IMR-90 (cell line): ENCODE data around the gene NOTO. TPM values are rescaled to one million over a fixed set of nuclear protein-coding genes. Genes with fewer than 3 reads are reported as not detected.

Source experiments
- ATAC-seq: fragments of 200-7000 bp; cut with Tn5 transposase; 2 replicates; pipeline ENCODE4 v1.9.1; 2020; ENCODE audit warnings: low read depth, mild to moderate bottlenecking, moderate library complexity
- BruUV-seq: library from RNA; stranded (reverse); fragments of 400-500 nt; replicated peaks from 2 replicates; lab custom pipeline; 2021; lab: Mats Ljungman, UMichigan
- CTCF ChIA-PET: fragments of 300-600 bp; formaldehyde crosslinking; extraction: SDS; loops from one replicate; lab custom pipeline; 2021; ENCODE audit warnings: antibody characterized with exemption; lab: Yijun Ruan, JAX
- POLR2A ChIA-PET: fragments of 300-600 bp; sonication (Branson Sonifier 250); formaldehyde crosslinking; loops from one replicate; lab custom pipeline; 2022; ENCODE audit warnings: antibody characterized with exemption; ENCODE audit not compliant: unreplicated experiment; lab: Charles Lee
- DNase-seq: peaks from one replicate; pipeline ENCODE4 v3.0.0; 2013
- H2AFZ ChIP-seq: replicated peaks from 2 replicates; pipeline ENCODE3; 2013; ENCODE audit warnings: low read length, mild to moderate bottlenecking; ENCODE audit not compliant: poor library complexity
- H2AK5ac ChIP-seq: 2 replicates; pipeline ENCODE4 v1.6.1; 2013; ENCODE audit warnings: low read depth, low read length, inconsistent platforms
- H2AK9ac ChIP-seq: replicated peaks from 2 replicates; pipeline ENCODE3; 2013; ENCODE audit warnings: mild to moderate bottlenecking, low read depth, low read length, moderate library complexity; ENCODE audit not compliant: poor library complexity
- H2BK120ac ChIP-seq: 2 replicates; pipeline ENCODE4 v1.6.1; 2013; ENCODE audit warnings: low read depth, low read length, inconsistent platforms
- H2BK15ac ChIP-seq: 3 replicates; pipeline ENCODE4 v1.6.1; 2013; ENCODE audit warnings: low read depth, low read length, inconsistent platforms
- H2BK20ac ChIP-seq: 2 replicates; pipeline ENCODE4 v1.6.1; 2013; ENCODE audit warnings: low read depth, mild to moderate bottlenecking, inconsistent platforms, low read length, moderate library complexity
- H2BK5ac ChIP-seq: 2 replicates; pipeline ENCODE4 v1.6.1; 2013; ENCODE audit warnings: mild to moderate bottlenecking, low read depth, low read length, inconsistent platforms; ENCODE audit not compliant: poor library complexity, severe bottlenecking
- H3K14ac ChIP-seq: replicated peaks from 2 replicates; pipeline ENCODE4 v1.6.1; 2013; ENCODE audit warnings: low read depth, low read length, inconsistent platforms
- H3K18ac ChIP-seq: 2 replicates; pipeline ENCODE4 v1.6.1; 2013; ENCODE audit warnings: low read depth, low read length, control low read depth
- H3K23ac ChIP-seq: 2 replicates; pipeline ENCODE4 v1.6.1; 2013; ENCODE audit warnings: low read depth, low read length, inconsistent platforms
- H3K27ac ChIP-seq: 2 replicates; pipeline ENCODE4 v1.5.1; 2013; ENCODE audit warnings: mild to moderate bottlenecking, control low read depth, low read length; ENCODE audit not compliant: insufficient read depth
- H3K27me3 ChIP-seq: 2 replicates; pipeline ENCODE4 v1.6.1; 2013; ENCODE audit warnings: low read length; ENCODE audit not compliant: control insufficient read depth, insufficient read depth
- H3K36me3 ChIP-seq: 2 replicates; pipeline ENCODE4 v1.6.1; 2013; ENCODE audit warnings: low read length, mixed read lengths; ENCODE audit not compliant: control insufficient read depth, insufficient read depth
- H3K4ac ChIP-seq: 2 replicates; pipeline ENCODE4 v1.6.1; 2013; ENCODE audit warnings: low read depth, low read length, inconsistent platforms
- H3K4me1 ChIP-seq: 2 replicates; pipeline ENCODE4 v1.6.1; 2013; ENCODE audit warnings: low read length, mixed read lengths; ENCODE audit not compliant: control insufficient read depth, insufficient read depth
- H3K4me2 ChIP-seq: 2 replicates; pipeline ENCODE4 v1.6.1; 2013; ENCODE audit warnings: low read depth, mild to moderate bottlenecking, control low read depth, low read length, moderate library complexity
- H3K4me3 ChIP-seq: 2 replicates; pipeline ENCODE4 v1.5.1; 2013; ENCODE audit warnings: low read depth, mild to moderate bottlenecking, control low read depth, low read length, moderate library complexity; ENCODE audit not compliant: insufficient read depth
- H3K56ac ChIP-seq: 2 replicates; pipeline ENCODE4 v1.6.1; 2013; ENCODE audit warnings: low read length, inconsistent platforms; ENCODE audit not compliant: insufficient read depth; ENCODE audit errors: extremely low read depth
- H3K79me1 ChIP-seq, 2 experiments: 2 replicates each; pipeline ENCODE4 v1.6.1; 2013; ENCODE audit warnings: low read length in 2 of 2, inconsistent platforms in 1 of 2, low read depth in 1 of 2
- H3K9ac ChIP-seq: 2 replicates; pipeline ENCODE4 v1.6.1; 2013; ENCODE audit warnings: low read depth, low read length, control low read depth
- H3K9me1 ChIP-seq: 2 replicates; pipeline ENCODE4 v1.6.1; 2013; ENCODE audit warnings: low read length, inconsistent platforms; ENCODE audit not compliant: insufficient read depth
- H3K9me3 ChIP-seq: 2 replicates; pipeline ENCODE4 v1.6.1; 2013; ENCODE audit warnings: low read length; ENCODE audit not compliant: control insufficient read depth, insufficient read depth
- H4K20me1 ChIP-seq: 2 replicates; pipeline ENCODE4 v1.6.1; 2013; ENCODE audit warnings: low read length, inconsistent platforms; ENCODE audit not compliant: insufficient read depth
- H4K5ac ChIP-seq: 2 replicates; pipeline ENCODE4 v1.6.1; 2013; ENCODE audit warnings: mild to moderate bottlenecking, low read depth, low read length, control low read depth
- H4K8ac ChIP-seq, 2 experiments: 2 replicates each; pipeline ENCODE4 v1.6.1; 2013; ENCODE audit warnings: low read depth in 2 of 2, low read length in 2 of 2, control low read depth in 1 of 2, inconsistent platforms in 1 of 2
- H4K91ac ChIP-seq: 2 replicates; pipeline ENCODE4 v1.6.1; 2013; ENCODE audit warnings: low read depth, low read length, inconsistent platforms; ENCODE audit not compliant: insufficient read depth
- CEBPB ChIP-seq: IDR thresholded peaks from 2 replicates; pipeline ENCODE4 v1.6.1; 2012; ENCODE audit warnings: low read depth, low read length, improper control_type of control experiment
- FOS ChIP-seq: fragments of 150-350 bp; IDR thresholded peaks from 2 replicates; pipeline ENCODE4 v1.6.1; 2016; ENCODE audit warnings: low read depth, low read length
- MAZ ChIP-seq: IDR thresholded peaks from 2 replicates; pipeline ENCODE4 v1.6.1; 2012; ENCODE audit warnings: low read depth, mild to moderate bottlenecking, low read length, improper control_type of control experiment, moderate library complexity, borderline replicate concordance
- WGBS, 2 experiments: methylation state at CpG; one replicate each; pipeline versions ENCODE4 v1.1.5 to v1.1.7; 2013; ENCODE audit warnings: missing lambda C conversion rate in 2 of 2; ENCODE audit not compliant: insufficient read length in 1 of 2; ENCODE audit errors: extremely low coverage in 2 of 2; 5-methylcytosine and 5-hydroxymethylcytosine counted together
- dilution Hi-C: fragments of 300-500 bp; cut with HindIII; formaldehyde crosslinking; loops from one replicate; pipeline ENCODE4 v1.14.3; 2018; ENCODE audit warnings: low sequenced_read_pairs; ENCODE audit not compliant: unreplicated experiment
- in situ Hi-C: fragments of 300-500 bp; cut with MboI; formaldehyde crosslinking; loops from 3 replicates; pipeline ENCODE4 v1.14.3; 2019; ENCODE audit warnings: low sequenced_read_pairs, inconsistent platforms, mixed read lengths
- intact Hi-C: fragments of 100-400 bp; cut with micrococcal nuclease; formaldehyde crosslinking; loops from 2 replicates; pipeline ENCODE4 v1.10.0; 2022
- polyA plus RNA-seq, 3 experiments: library from polyadenylated mRNA; depleted of rRNA; stranded (reverse); fragments of >200 nt; gene quantifications; 2 replicates each; pipeline ENCODE4 v1.2.3, GENCODE V29; 2012; ENCODE audit warnings: low replicate concordance in 1 of 3
- total RNA-seq: library from RNA; depleted of rRNA; stranded (reverse); fragments of >200 nt; gene quantifications from 2 replicates; pipeline ENCODE4 v1.2.3, GENCODE V29; 2012
- TF ChIP-seq, protein P1 (sequence below): fragments of 150-350 bp; IDR thresholded peaks from 2 replicates; pipeline ENCODE4 v1.6.1; 2017; ENCODE audit warnings: mild to moderate bottlenecking, antibody characterized with exemption, low read length, low read depth

Gene NOTO
- total and polyA plus RNA-seq, 2 of the 4 experiments (the other 2 are of a cell fraction): not detected

DNA sequence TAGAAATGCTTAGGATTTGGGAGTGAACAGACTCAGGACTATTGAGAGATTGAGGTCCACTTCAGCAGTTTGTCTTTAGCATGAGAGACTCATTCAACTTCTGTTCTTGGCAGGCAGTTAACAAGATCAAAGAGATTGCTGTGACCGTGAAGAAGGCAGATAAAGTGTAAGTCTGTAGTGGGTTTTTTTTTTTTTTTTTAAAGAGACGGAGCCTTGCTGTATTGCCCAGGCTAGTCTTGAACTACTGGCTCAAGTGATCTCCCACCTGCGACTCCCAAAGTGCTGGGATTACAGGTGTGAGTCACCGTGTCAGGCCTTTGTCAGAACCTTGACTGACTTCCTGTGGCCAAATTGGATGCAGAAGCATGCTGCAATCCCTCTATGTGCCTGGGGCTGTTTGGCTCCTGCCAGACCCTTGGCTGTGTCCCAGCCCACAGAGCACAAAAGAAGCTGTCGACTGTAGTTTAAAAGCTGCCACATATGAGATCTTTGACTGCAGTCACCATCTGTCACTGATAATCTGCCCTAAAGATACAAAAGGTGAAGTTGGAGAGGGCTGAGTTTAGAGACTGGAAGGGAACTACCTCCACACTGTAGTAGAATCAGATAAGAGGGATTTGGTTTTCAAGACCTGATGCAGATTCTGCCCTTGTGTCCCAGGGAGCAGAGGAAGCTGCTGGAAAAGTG lies 41.7 kb downstream of the NOTO start:
- Histone ChIP-seq H3K36me3 (peaks cover 52% of the 10 kb centered on the region), H3K23ac (no peak overlapping the region), H3K9me3 (no peaks in the 10 kb centered on the region), H3K14ac (no peak overlapping the region), H3K9ac (no peak overlapping the region), H4K91ac (no peak overlapping the region), H3K27ac (no peak overlapping the region), H3K56ac (no peak overlapping the region), H2AK5ac (no peak overlapping the region), H2AK9ac (no peak overlapping the region), H3K4me1 (peaks cover 4% of the 10 kb centered on the region; the same call in 1 of the 2 replicates), H3K27me3 (no peaks in the 10 kb centered on the region), H2BK15ac (no peak overlapping the region), H2BK120ac (no peak overlapping the region), H2BK5ac (no peak overlapping the region), H3K18ac (no peak overlapping the region), H4K8ac (no peak overlapping the region), H4K5ac (no peak overlapping the region), H3K9me1 (peaks cover 3% of the 10 kb centered on the region), H3K4me3 (no peak overlapping the region), H3K4me2 (no peak overlapping the region), H2AFZ (no peak overlapping the region), H4K20me1 (peaks cover 37% of the 10 kb centered on the region), H3K79me1 (peaks cover 50 to 57% of the 10 kb centered on the region in 2 experiments), H2BK20ac (no peak overlapping the region), H3K4ac (no peak overlapping the region)
- intact Hi-C loops: no loop called here
- TF ChIP-seq FOS: no peak
- TF ChIP-seq, protein P1, sequence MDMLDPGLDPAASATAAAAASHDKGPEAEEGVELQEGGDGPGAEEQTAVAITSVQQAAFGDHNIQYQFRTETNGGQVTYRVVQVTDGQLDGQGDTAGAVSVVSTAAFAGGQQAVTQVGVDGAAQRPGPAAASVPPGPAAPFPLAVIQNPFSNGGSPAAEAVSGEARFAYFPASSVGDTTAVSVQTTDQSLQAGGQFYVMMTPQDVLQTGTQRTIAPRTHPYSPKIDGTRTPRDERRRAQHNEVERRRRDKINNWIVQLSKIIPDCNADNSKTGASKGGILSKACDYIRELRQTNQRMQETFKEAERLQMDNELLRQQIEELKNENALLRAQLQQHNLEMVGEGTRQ: no peak
- TF ChIP-seq MAZ: no peak
- TF ChIP-seq CEBPB: peak; percentile 22; the same call in 1 of the 2 replicates
- dilution Hi-C loops: no loop called here
- no TSS peak for BruUV-seq
- DNase-seq: peak; percentile 63
- in situ Hi-C loops: no loop called here
- CTCF ChIA-PET: interaction anchor here (0.9 kb wide), 1 partner anchor 8 kb away, joined by 6 read pairs; no protein-coding TSS in a partner anchor
- POLR2A ChIA-PET: no interaction called here
- 78% methylated on average over 4 of the region's 5 CpGs; no CpG with 5 or more reads in 1 of the 2 experiments for WGBS, 2 experiments
- 0 out of 2 replicates have a peak, but pooled peaks have one; percentile 22 for ATAC-seq
